Measurements from ENCODE around the gene KIAA1217.

The KIAA1217 gene

GRCh38 chr10:24561453-24561852, 352.5 kb downstream of the KIAA1217 start:
- no peak for DNase-seq

GRCh38 chr10:24568042-24568441, 359.1 kb downstream of the KIAA1217 start:
- DNase-seq, result no peak

DNA sequence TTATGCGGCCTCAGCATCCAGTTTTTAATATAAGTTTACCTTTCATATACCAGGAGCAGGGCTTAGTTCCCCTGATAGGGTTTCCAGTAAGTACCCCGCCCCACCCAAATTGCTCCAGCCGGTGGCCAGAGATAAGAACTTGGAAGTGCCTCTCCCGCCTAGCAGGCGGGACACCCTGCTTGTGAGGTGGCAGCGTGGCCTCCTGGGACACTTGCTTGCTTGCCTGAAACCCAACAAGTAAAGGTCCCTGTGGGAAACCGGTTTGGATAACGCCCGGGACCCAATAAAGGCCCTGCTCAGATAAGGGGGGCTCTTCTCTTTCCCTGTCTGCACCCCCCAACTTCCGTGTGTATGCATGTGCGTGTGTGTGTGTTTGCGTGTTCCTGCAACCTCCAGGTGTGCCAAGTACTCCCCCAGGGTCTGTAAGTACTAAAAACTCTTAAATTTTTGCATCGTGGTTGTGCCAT, 360.4 kb downstream of the KIAA1217 start:
- DNase-seq, result no peak

DNA sequence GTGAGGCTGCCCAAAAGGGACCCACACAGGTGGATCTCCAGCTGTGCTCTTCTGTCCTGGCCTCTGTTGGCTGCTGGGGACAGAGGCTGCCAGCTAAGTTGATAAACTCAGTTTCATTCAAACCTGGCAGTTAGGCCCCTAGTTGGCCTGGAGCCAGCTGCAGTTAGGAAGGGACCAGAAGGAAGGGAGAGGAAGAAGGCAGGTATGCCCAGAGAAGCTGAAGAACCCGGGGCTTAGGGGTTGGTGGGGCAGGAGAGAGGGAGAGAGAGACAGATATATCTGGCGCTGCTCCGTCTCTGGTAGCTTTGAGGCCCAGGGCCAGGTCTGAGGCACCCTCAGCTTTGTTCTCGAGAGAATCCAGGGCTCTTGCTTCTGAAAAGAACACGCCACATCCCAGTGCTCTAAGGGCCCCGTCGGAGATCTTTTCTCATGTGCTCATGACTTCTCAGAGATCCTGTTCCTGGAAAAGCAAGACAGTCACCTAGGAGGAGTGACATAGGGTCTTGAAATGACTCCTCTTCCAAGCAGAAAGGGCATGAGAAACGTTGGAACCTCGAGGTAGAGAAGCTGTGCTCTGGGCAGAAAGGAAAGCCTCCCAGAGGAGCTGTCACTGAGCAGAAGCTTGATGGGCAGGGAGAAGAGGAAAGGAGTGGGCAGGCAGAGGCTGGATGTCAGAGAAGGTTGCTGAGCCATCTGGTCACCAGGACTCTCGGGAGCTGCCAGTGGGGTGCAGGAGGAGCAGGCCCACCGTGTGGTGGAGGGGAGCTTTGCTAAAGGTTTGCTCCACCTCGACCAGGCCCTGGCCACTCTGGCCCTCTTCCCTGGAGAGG, 361.1 kb downstream of the KIAA1217 start:
- no peak for DNase-seq

- no peak for DNase-seq
Observed at GRCh38 chr10:24570658-24571426, 361.9 kb downstream of the KIAA1217 start.

- no peak for DNase-seq
Observed at GRCh38 chr10:24571870-24572450, 363.0 kb downstream of the KIAA1217 start.

DNA sequence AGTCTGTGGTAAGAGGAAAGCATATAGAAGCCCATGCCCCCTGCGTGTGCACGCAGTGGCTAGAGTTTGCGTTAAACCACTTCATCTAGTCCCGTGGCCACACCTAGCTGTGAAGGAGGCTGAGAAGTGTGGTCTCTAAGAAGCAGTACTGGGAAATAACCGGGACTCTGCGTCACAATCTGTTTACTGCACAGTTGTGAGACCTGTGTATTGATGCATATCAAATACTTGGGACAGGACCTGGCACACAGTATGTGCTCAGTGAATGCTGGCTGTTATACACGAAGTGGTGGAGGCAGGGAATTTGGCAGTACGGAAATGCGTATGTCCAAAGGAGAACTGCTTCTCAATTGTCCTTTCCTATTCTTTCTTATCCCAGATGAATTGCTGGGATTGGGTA, 365.2 kb downstream of the KIAA1217 start:
- no peak for DNase-seq

DNA sequence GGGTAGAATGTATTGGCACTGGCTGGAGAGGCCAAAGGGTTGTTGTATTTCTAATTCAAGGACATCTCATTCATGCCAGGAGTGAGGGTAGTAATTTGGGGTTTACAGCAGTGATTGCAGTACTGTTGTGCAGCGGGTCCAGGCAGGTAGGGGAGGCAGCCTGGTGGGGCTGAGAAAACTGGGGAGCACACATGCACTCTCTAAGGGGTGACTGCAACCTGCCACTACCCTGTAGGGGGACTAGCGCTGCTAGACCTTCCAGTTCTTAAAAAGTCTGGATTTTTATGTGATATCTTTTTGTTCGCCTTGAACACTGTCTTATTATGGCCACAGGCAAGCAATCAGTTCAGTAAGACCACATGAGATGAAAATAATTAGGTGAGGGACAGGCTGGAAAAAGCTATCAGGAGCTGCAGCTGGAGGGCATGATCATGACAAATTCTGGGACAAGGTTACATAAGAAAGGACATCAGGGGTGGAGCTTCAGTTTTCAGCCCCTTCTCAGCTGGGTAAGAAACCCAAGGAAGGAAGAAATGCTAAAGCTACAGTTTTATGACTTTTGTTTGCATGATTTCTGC, 365.7 kb downstream of the KIAA1217 start:
- DNase-seq, result no peak

- no peak for DNase-seq
Observed at GRCh38 chr10:24575481-24576002, 366.6 kb downstream of the KIAA1217 start.

DNA sequence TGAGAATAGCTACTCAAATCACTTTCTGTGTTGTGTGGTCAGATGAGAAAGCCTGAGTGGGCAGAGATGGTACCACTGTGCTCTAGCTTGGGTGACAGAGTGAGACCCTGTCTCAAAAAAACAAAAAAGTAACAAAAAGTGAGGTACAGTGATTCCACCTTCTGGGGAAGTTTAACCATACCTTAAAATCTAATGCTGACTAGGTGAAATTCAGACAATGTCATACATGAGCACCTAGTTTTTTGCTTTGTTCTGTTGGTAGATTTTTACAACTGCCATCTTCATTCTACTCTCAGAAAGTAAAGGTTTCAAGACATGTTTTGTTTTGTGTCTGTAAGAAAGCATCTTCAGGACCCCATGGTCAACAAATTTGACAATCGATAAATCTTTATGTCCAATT, 370.5 kb downstream of the KIAA1217 start:
- no peak for DNase-seq

GRCh38 chr10:24579906-24580305, 371.0 kb downstream of the KIAA1217 start:
- DNase-seq, result no peak

DNA sequence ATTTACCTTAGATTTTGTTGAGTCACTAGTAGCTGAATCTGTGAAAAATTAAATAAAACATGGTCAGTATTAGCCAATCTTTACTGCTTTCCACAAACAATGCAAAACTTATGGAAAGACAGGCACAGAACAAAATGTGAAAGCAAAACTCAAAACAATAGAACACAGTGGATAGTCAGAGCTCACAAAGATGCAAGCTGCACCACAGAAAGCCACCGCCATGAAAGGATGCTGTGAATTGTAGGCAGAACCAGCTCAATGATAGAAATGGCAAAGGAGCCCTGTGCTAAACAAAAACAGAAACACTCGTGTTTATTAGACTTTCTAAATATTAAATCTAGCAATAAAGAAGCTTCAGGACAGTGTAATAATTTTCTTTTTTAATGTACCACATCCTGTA, 380.3 kb downstream of the KIAA1217 start:
- no peak for DNase-seq

- DNase-seq, result no peak
Observed at GRCh38 chr10:24590697-24591457, 381.9 kb downstream of the KIAA1217 start.

- no peak for DNase-seq
Observed at GRCh38 chr10:24596217-24596930, 387.4 kb downstream of the KIAA1217 start.

DNA sequence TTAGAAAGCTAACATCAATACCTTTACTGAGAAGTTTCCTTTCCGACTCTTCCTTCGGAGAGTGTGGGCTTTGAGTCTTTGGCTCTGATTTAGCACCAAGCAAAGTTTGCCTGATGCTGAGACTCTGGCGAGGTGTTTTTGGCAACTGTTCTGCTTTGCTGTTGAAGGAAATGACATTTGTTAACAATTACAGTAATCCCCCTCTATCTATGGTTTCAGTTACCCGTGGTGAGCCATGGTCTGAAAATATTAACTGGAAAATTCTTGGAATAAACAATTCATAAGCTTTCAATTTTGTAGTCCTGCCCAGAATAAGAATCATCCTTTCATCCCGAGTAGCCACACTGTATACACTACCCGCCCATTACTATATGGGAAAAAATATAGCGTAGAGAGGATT, 388.5 kb downstream of the KIAA1217 start:
- no peak for DNase-seq

Data from stimulated activated CD4-positive, alpha-beta T cell treated with anti-CD3 and anti-CD28 coated beads, Interleukin-2, amount 100 ng/mL, for 24 hours (primary cell).